GM12865 (cell line): ENCODE measurements around the gene CREBBP.
A peak's percentile ranks its signal among the peaks of the same experiment; 100 is the strongest.

Experiments used
- DNase-seq: peaks from one replicate; pipeline ENCODE4 v3.0.0; 2010; ENCODE audit warnings: low read depth
- H3K4me3 ChIP-seq: 2 replicates; pipeline ENCODE4 v1.5.1; 2011; ENCODE audit warnings: mild to moderate bottlenecking, low read depth, low read length, control low read depth
- TF ChIP-seq, protein P1 (sequence below): IDR thresholded peaks from 2 replicates; pipeline ENCODE4 v1.5.1; 2011; ENCODE audit warnings: low read length, control low read depth, low read depth, inconsistent platforms; ENCODE audit not compliant: insufficient read depth; ENCODE audit errors: missing control alignments

CREBBP gene

DNA sequence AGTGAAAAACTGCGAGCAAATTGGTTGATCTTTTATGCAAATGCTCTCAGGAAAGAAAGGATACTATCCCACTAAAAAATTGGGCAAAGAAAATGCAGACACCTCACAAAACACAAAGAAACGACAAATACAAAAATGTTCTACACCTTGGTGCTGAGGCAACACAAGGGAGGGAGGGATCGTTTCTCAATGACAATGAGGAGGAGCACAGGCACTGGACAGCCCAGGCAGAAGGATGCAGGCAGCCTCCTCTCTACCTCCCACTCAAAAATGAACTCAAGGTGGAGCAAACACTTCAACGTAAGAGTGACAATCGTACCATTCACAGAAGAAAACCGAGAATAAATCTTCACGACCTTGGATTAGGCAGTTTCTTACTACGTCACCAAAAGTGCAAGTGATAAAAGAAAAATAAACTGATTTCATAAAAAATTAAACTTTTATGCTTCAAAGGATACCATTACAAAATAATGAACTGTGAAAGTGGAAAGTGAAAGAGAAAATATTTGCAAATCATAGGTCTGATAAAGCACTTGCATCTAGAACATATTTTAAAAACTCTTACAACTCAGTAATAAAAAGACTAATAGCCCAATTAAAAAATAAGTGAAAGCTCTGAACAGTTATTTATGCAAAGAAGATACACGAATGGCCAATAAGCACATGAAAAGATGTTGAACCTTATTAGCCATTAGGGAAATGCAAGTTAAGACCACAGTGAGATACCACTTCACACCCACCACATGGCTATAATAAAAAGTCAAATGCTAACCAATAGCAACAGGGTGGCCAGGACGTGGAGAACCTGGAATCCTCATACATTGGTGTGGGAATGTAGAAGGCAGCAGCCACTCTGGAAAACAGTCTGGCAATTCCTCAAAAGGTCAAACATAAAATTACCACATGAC is 82.4 kb downstream of the CREBBP start:
- TF ChIP-seq, protein P1, sequence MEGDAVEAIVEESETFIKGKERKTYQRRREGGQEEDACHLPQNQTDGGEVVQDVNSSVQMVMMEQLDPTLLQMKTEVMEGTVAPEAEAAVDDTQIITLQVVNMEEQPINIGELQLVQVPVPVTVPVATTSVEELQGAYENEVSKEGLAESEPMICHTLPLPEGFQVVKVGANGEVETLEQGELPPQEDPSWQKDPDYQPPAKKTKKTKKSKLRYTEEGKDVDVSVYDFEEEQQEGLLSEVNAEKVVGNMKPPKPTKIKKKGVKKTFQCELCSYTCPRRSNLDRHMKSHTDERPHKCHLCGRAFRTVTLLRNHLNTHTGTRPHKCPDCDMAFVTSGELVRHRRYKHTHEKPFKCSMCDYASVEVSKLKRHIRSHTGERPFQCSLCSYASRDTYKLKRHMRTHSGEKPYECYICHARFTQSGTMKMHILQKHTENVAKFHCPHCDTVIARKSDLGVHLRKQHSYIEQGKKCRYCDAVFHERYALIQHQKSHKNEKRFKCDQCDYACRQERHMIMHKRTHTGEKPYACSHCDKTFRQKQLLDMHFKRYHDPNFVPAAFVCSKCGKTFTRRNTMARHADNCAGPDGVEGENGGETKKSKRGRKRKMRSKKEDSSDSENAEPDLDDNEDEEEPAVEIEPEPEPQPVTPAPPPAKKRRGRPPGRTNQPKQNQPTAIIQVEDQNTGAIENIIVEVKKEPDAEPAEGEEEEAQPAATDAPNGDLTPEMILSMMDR = no peak
- DNase-seq = peak; percentile 47
- H3K4me3 ChIP-seq = peak overlapping the region; percentile 52

DNA sequence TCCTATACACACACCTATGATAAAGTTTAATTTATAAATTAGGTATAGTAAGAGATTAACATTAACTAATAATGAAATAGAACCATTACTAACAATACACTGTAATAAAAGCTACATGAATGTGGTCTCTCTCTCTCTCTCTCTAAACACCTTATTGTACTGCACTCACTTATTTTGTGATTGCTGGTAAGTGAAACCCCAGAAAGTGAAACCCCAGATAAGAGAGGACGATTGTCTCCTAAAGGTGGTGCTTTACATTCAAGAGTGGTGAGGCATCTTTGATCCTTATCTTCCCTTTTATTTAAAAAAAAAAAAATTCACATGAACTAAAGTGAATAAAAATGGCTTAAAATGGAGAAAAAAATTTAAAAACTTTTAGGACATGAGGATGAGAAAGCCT is 83.0 kb downstream of the CREBBP start:
- TF ChIP-seq, protein P1 = no peak
- peak overlapping the region; percentile 52 for H3K4me3 ChIP-seq
- peak; percentile 51 for DNase-seq

DNA sequence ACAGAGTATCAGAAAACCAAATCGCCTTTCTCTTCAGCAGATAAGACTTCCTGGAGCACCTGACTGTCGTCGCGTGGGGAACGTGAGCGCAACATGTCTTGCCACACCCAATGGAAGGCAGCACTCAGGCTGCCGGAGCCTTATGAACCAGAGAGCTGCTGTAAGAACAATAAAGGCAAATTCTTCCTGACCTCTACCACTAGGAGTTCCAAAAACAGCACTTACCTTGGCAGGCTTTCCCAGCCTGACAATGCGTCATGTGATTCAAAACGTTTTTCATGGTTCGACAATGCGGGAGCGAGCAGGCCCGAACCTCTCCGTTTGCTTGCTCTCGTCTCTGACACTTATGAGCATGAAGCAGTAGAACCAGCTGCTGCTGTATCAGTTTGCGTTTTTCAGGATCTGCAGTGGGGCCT is 87.3 kb downstream of the CREBBP start:
- H3K4me3 ChIP-seq = no peak overlapping the region
- TF ChIP-seq, protein P1 = no peak
- no peak for DNase-seq

DNA sequence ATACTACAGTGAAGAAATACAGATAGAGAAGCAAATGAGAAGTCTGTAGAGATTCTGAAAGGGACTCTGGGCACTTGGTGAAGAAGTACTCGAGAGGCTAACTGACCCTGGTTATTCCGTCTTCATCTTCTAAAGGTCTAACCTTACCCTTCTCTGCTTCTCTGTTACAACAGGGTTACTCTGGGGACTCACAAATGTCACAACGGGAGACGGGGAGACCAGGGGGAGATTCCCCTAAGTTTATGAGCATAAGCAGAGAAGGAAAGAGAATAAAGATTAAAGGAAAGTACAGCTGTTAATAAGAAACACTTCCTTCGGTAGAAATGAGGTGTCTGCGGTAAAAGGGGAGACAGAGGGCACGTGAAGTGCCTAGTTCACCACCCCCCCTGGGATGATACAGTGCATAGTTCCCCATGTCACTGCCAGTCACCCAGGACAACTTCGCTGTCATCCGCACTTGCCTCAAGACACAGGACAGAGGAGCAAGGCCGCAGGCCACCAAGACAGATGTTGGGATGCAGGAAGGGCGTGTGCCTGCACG is 88.0 kb downstream of the CREBBP start:
- TF ChIP-seq, protein P1 = no peak
- no peak for DNase-seq
- no peak overlapping the region for H3K4me3 ChIP-seq

DNA sequence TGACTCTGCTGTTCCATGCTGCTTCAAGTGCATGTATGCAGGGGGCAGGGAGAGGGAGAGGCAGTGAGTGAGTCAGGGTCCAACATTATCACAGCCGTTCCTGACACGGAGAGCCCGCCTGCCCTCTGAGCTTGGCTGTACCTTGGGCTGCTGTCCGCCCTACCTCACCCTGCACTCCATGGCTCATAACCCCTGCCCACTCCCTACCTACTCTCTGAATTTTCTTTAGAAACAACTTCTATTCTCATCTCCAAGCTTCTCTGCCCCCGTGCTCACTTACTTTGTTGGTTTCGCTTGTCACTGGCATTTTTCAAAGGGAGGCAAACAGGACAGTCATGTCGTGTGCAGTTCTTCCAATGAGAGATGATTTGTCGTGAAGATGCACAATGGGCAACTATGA is 88.8 kb downstream of the CREBBP start:
- no peak for DNase-seq
- H3K4me3 ChIP-seq = no peak overlapping the region
- TF ChIP-seq, protein P1 = no peak

DNA sequence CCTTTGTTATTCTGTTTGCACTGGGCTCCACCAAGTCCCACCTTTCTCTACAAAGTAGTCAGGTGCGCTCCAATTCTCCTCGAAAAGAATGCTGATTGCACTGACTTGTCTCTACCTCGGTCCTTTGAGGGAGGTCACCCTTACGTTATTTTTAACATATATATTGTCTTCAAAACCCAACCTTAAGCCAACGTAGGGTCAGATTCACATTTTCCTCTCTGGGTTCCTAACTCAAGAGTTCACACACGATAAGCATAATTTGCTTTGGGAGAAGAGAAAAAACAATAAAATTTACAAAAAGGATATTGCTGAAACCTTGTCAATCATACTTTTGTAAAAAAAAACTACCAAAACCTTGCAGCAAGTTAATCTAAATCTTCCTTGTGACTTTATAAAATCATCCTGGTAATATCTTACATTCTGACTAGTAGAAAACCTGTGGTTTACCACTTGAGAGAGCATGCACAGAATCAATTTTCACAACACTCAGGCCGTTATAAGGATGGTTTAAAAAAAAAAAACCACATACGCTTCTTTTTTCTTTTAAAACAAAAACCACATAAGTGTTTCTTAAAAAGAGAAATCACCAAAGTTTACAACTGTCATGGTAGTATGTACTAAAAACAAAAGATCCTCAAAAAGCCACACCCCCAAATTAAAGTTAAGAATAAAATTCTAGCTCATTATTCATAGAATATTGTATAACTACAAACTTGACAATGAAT is 91.0 kb downstream of the CREBBP start:
- no peak overlapping the region for H3K4me3 ChIP-seq
- DNase-seq = peak; percentile 79
- TF ChIP-seq, protein P1 = no peak
